SU-DHL-6 (cell line): ENCODE measurements around the gene PIBF1.

ENCODE experiments used
- CTCF ChIP-seq: fragments of 200-600 bp; sonication (generic); IDR thresholded peaks from one replicate; pipeline ENCODE4 v1.5.1; 2017; ENCODE audit warnings: antibody characterized with exemption, mild to moderate bottlenecking, low read length, moderate library complexity; ENCODE audit not compliant: insufficient read depth, poor library complexity, severe bottlenecking
- EZH2phosphoT487 ChIP-seq: fragments of 200-600 bp; sonication (generic), shearing (Covaris generic); conservative IDR thresholded peaks from 2 replicates; pipeline ENCODE4 v1.6.1; 2018; ENCODE audit warnings: mild to moderate bottlenecking, antibody characterized with exemption, low read length, moderate library complexity, mixed read lengths

GRCh38 chr13:72751220-72751619 is 30.7 kb upstream of the PIBF1 start:
- TF ChIP-seq CTCF (no peak), EZH2phosphoT487 (no peak)
